A549 (cell line): ENCODE data around the gene ATM. TPM values are rescaled to one million over a fixed set of nuclear protein-coding genes. Genes with fewer than 3 reads are reported as not detected.
"Not testable (repeated sequence)": the region's sequence is repeated elsewhere in the genome, so short reads cannot be mapped to it uniquely, and the experiment has no call there.

ENCODE experiments used
- ATAC-seq, 2 experiments: fragments of 200-7000 bp in 1 of 2; fragments of >200 bp in 1 of 2; cut with Nextera tagmentation in 1 of 2; cut with Tn5 transposase in 1 of 2; 3 replicates each; pipeline versions ENCODE4 v1.8.0 to v1.9.1; 2018 to 2020; ENCODE audit warnings: mild to moderate bottlenecking in 1 of 2, moderate library complexity in 1 of 2
- CTCF ChIA-PET: fragments of 300-600 bp; sonication (Branson Sonifier 250); formaldehyde crosslinking; extraction: SDS; loops from one replicate; lab custom pipeline; 2021; ENCODE audit warnings: antibody characterized with exemption, inconsistent platforms; lab: Yijun Ruan, JAX
- POLR2A ChIA-PET: fragments of 350-600 bp; formaldehyde crosslinking; extraction: SDS; loops from one replicate; lab custom pipeline; 2021; ENCODE audit warnings: antibody characterized with exemption, inconsistent platforms; lab: Yijun Ruan, JAX
- DNase-seq, 2 experiments: peaks; one replicate each; pipeline versions ENCODE4 v3.0.0 to v3.0.0-alpha.2; 2011 to 2016; ENCODE audit warnings: low read depth in 1 of 2, low spot score in 1 of 2
- FAIRE-seq: peaks from 2 replicates; lab custom pipeline; 2011; peaks lifted over from hg19 to GRCh38; lab: Jason Lieb, UNC
- H3K27ac ChIP-seq, 2 experiments: fragments of >200 bp; sonication (Bioruptor Twin); formaldehyde crosslinking; 3 replicates each; pipeline ENCODE4 v1.5.1; 2016 to 2017
- H3K4me1 ChIP-seq: fragments of >200 bp; sonication (Bioruptor Twin); formaldehyde crosslinking; 3 replicates; pipeline ENCODE4 v1.6.1; 2016
- H3K4me2 ChIP-seq: fragments of >200 bp; sonication (Bioruptor Twin); formaldehyde crosslinking; 3 replicates; pipeline ENCODE4 v1.6.1; 2016
- H3K4me3 ChIP-seq: fragments of >200 bp; sonication (Bioruptor Twin); formaldehyde crosslinking; 3 replicates; pipeline ENCODE4 v1.5.1; 2016
- H3K9me3 ChIP-seq: fragments of >200 bp; sonication (Bioruptor Twin); formaldehyde crosslinking; 3 replicates; pipeline ENCODE4 v1.6.1; 2016
- BHLHE40 ChIP-seq: IDR thresholded peaks from 2 replicates; pipeline ENCODE4 v1.6.1; 2012; ENCODE audit warnings: low read depth, low read length, inconsistent platforms
- CHD2 ChIP-seq: fragments of 150-350 bp; IDR thresholded peaks from 2 replicates; pipeline ENCODE4 v1.6.1; 2014; ENCODE audit warnings: low read length; ENCODE audit not compliant: partially characterized antibody
- CHD4 ChIP-seq: fragments of 200-600 bp; sonication (generic); IDR thresholded peaks from 2 replicates; pipeline ENCODE4 v1.6.1; 2016; ENCODE audit warnings: antibody characterized with exemption, mild to moderate bottlenecking, borderline replicate concordance
- EHF ChIP-seq: fragments of 250-450 bp; sonication (Bioruptor Pico); IDR thresholded peaks from 2 replicates; pipeline ENCODE4 v1.5.0; 2020; ENCODE audit warnings: mild to moderate bottlenecking
- EP300 ChIP-seq, 2 experiments: fragments of >200 bp; sonication (Bioruptor Twin); formaldehyde crosslinking; IDR thresholded peaks; 2 replicates in 1 of 2; 3 replicates in 1 of 2; pipeline ENCODE4 v1.6.1; 2016 to 2017
- FOSL2 ChIP-seq, 2 experiments: fragments of 450-650 bp in 1 of 2; fragments of >200 bp in 1 of 2; sonication (Bioruptor Twin) in 1 of 2; formaldehyde crosslinking; IDR thresholded peaks; 2 replicates each; pipeline versions ENCODE4 v1.5.0 to v1.6.1; 2016 to 2020; ENCODE audit warnings: mild to moderate bottlenecking in 1 of 2, moderate library complexity in 1 of 2
- GATA3 ChIP-seq: IDR thresholded peaks from 2 replicates; pipeline ENCODE4 v1.6.1; 2012; ENCODE audit warnings: borderline replicate concordance
- HEYL ChIP-seq: fragments of 250-450 bp; sonication (Bioruptor Pico); IDR thresholded peaks from 2 replicates; pipeline ENCODE4 v1.8.0; 2021; ENCODE audit warnings: mild to moderate bottlenecking, moderate library complexity
- HOXB13 ChIP-seq: fragments of 250-450 bp; sonication (Bioruptor Pico); IDR thresholded peaks from 2 replicates; pipeline ENCODE4 v1.5.0; 2020; ENCODE audit warnings: low read depth, mild to moderate bottlenecking, moderate library complexity
- HOXB5 ChIP-seq: fragments of 250-450 bp; sonication (Bioruptor Pico); IDR thresholded peaks from 2 replicates; pipeline ENCODE4 v1.5.0; 2020; ENCODE audit warnings: mild to moderate bottlenecking, moderate library complexity
- JUNB ChIP-seq: fragments of >200 bp; sonication (Bioruptor Twin); formaldehyde crosslinking; IDR thresholded peaks from 2 replicates; pipeline ENCODE4 v1.6.1; 2016
- MYC ChIP-seq: IDR thresholded peaks from 2 replicates; pipeline ENCODE4 v1.6.1; 2012; ENCODE audit warnings: mild to moderate bottlenecking, inconsistent platforms, low read length, improper control_type of control experiment, borderline replicate concordance
- NR3C1 ChIP-seq: fragments of >200 bp; sonication (Bioruptor Twin); formaldehyde crosslinking; IDR thresholded peaks from 3 replicates; pipeline ENCODE4 v1.6.1; 2017
- RCOR1 ChIP-seq: fragments of 150-350 bp; IDR thresholded peaks from 2 replicates; pipeline ENCODE4 v1.6.1; 2014; ENCODE audit warnings: antibody characterized with exemption, low read length, low read depth
- RFX5 ChIP-seq: fragments of 450-650 bp; IDR thresholded peaks from 2 replicates; pipeline ENCODE4 v1.7.1; 2014; ENCODE audit warnings: antibody characterized with exemption, mild to moderate bottlenecking, moderate library complexity
- TP53 ChIP-seq: fragments of 250-450 bp; sonication (Bioruptor Pico); IDR thresholded peaks from 2 replicates; pipeline ENCODE4 v1.5.0; 2021; ENCODE audit warnings: mild to moderate bottlenecking, moderate library complexity
- ZC3H11A ChIP-seq: fragments of 450-650 bp; IDR thresholded peaks from 2 replicates; pipeline ENCODE4 v1.6.1; 2014; ENCODE audit warnings: antibody characterized with exemption, mild to moderate bottlenecking
- ZFP36 ChIP-seq: fragments of 450-650 bp; IDR thresholded peaks from 2 replicates; pipeline ENCODE4 v1.6.1; 2014; ENCODE audit warnings: borderline replicate concordance; ENCODE audit not compliant: partially characterized antibody
- WGBS: methylation state at CpG from one replicate; pipeline ENCODE4 v1.1.6; 2017; ENCODE audit errors: missing lambda C conversion rate; 5-methylcytosine and 5-hydroxymethylcytosine counted together
- polyA plus RNA-seq, 4 experiments: library from polyadenylated mRNA; depleted of rRNA in 3 of 4; stranded (reverse); fragments of >200 nt; fragmentation: RNase III in 1 of 4; extraction: RNeasy Plus Mini Kit Qiagen cat#74134 plus additional on column Dnase treatment in 1 of 4; gene quantifications; 2 replicates in 3 of 4; 3 replicates in 1 of 4; pipeline ENCODE4 v1.2.3, GENCODE V29; 2011 to 2017
- TF ChIP-seq, protein P1 (sequence below): fragments of 450-650 bp; IDR thresholded peaks from 2 replicates; pipeline ENCODE4 v1.6.1; 2014; ENCODE audit warnings: antibody characterized with exemption
- TF ChIP-seq, protein P2 (sequence below): fragments of 200-600 bp; sonication (generic); IDR thresholded peaks from 2 replicates; pipeline ENCODE4 v1.6.1; 2016; ENCODE audit warnings: antibody characterized with exemption, mild to moderate bottlenecking, moderate library complexity

Gene ATM
- polyA plus RNA-seq, 2 of the 4 experiments (the other 2 are of a cell fraction): 15.6 to 40.4 TPM

DNA sequence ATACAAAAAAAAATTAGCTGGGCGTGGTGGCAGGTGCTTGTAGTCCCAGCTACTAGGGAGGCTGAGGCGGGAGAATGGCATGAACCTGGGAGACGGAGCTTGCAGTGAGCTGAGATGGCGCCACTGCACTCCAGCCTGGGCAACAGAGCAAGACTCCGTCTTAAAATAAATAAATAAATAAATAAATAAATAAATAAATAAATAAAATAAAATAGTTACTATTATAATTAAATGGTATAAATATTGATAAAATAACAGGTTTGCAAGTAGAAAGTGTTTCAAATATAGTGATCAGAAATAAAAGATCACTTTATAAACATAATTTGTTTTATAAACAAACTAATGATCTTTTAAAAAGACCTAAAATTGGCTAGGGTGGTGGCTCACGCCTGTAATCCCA lies 173.8 kb downstream of the ATM start:
- H3K4me1 ChIP-seq, POLR2A ChIA-PET, CTCF ChIA-PET, H3K4me2 ChIP-seq, FAIRE-seq, H3K27ac ChIP-seq, DNase-seq, ATAC-seq, H3K4me3 ChIP-seq, H3K9me3 ChIP-seq: not testable (repeated sequence)
- WGBS: 87% methylated on average over 6 of the region's 6 CpGs
- TF ChIP-seq ZC3H11A: peak; percentile 24

DNA sequence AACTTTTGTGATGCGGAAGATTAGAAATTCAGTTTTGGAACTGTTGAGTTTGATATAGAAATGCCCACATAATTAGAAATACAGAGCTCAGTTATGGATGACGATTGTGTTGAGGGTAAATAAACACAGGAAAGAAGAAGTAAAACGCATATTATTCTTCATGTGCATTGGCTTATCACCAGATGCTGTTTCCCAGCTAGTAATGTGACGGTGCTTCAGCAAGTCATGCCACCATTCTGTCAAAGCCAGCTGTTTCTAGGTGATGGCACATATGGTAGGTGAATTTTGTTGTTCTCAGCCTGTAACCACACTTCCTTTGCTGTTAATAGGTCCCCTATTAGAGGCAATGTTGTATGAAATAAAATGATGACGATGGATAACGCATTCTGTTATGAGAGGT lies 175.6 kb downstream of the ATM start:
- POLR2A ChIA-PET: no interaction called here
- TF ChIP-seq GATA3 (no peak), HEYL (CRISPR knock-in tag) (no peak), HOXB5 (CRISPR knock-in tag) (no peak), EP300 (IDR thresholded peaks at IDR 0.05) (no peak), TP53 (CRISPR knock-in tag) (no peak), MYC (no peak), CHD4 (no peak), FOSL2 (IDR thresholded peaks at IDR 0.05) (no peak), FOSL2 (CRISPR knock-in tag; IDR thresholded peaks at IDR 0.05) (no peak), RCOR1 (no peak), BHLHE40 (no peak), RFX5 (no peak)
- TF ChIP-seq, protein P1, sequence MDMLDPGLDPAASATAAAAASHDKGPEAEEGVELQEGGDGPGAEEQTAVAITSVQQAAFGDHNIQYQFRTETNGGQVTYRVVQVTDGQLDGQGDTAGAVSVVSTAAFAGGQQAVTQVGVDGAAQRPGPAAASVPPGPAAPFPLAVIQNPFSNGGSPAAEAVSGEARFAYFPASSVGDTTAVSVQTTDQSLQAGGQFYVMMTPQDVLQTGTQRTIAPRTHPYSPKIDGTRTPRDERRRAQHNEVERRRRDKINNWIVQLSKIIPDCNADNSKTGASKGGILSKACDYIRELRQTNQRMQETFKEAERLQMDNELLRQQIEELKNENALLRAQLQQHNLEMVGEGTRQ: no peak
- TF ChIP-seq, protein P2, sequence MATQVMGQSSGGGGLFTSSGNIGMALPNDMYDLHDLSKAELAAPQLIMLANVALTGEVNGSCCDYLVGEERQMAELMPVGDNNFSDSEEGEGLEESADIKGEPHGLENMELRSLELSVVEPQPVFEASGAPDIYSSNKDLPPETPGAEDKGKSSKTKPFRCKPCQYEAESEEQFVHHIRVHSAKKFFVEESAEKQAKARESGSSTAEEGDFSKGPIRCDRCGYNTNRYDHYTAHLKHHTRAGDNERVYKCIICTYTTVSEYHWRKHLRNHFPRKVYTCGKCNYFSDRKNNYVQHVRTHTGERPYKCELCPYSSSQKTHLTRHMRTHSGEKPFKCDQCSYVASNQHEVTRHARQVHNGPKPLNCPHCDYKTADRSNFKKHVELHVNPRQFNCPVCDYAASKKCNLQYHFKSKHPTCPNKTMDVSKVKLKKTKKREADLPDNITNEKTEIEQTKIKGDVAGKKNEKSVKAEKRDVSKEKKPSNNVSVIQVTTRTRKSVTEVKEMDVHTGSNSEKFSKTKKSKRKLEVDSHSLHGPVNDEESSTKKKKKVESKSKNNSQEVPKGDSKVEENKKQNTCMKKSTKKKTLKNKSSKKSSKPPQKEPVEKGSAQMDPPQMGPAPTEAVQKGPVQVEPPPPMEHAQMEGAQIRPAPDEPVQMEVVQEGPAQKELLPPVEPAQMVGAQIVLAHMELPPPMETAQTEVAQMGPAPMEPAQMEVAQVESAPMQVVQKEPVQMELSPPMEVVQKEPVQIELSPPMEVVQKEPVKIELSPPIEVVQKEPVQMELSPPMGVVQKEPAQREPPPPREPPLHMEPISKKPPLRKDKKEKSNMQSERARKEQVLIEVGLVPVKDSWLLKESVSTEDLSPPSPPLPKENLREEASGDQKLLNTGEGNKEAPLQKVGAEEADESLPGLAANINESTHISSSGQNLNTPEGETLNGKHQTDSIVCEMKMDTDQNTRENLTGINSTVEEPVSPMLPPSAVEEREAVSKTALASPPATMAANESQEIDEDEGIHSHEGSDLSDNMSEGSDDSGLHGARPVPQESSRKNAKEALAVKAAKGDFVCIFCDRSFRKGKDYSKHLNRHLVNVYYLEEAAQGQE: no peak
- TF ChIP-seq, all 56 proteins: peak for 0
- no peak for DNase-seq
- no peak overlapping the region for H3K4me2 ChIP-seq
- CTCF ChIA-PET: no interaction called here
- no peak for FAIRE-seq
- H3K4me1 ChIP-seq: no peaks in the 10 kb centered on the region
- H3K9me3 ChIP-seq: no peaks in the 10 kb centered on the region
- H3K27ac ChIP-seq: no peak overlapping the region
- no peak overlapping the region for H3K4me3 ChIP-seq
- WGBS: 70% methylated on average over 6 of the region's 6 CpGs
- no peak for ATAC-seq

DNA sequence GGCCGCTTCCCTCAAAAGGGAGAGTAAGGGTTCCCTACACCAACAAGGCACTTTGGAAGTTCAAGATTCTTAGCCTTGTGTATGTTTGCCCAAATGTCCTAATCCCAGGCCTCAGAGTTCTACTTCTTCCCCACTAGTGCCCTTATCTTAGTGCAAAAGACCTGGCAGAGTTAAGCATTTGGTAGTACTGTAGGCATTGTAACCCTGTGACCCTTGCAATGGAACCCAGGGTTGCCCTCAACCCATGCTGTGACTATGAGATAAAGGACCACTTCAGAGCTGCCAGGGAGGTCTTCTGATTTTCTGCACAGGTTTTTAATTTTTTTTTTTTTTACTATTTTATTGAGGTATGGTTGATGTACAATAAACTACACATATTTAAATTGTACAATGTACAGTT lies 179.4 kb downstream of the ATM start:
- ChIA-PET POLR2A (no interaction called here), CTCF (no interaction called here)
- WGBS: 92% methylated on average over 1 of the region's 1 CpG
- ATAC-seq: no peak
- Histone ChIP-seq H3K4me2 (no peak overlapping the region), H3K9me3 (no peaks in the 10 kb centered on the region)
- no peak for DNase-seq
- FAIRE-seq: no peak
- no peak for TF ChIP-seq ZFP36
- no peak for TF ChIP-seq NR3C1
- no peak for TF ChIP-seq CHD2
- TF ChIP-seq, all 56 proteins: peak for 0
- H3K27ac ChIP-seq: no peak overlapping the region
- no peaks in the 10 kb centered on the region for H3K4me1 ChIP-seq
- H3K4me3 ChIP-seq: no peak overlapping the region

DNA sequence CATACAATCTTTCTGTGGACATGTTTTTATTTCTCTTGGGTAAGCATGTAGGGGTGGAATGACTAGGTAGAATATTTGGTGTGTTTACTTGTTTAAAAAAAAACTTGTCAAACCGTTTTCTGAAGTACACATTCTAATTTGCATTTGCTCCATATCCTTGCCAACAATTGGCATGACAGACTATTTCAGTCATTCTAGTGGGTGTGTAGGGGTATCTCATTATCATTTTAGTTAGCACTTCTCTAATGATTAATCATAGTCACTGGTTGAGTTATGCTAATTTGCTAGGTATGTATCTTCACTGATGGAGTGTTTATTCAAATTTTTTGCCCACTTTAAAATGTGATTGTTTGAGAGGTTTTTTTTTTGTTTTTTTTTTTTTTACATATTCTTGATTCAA lies 180.2 kb downstream of the ATM start:
- Histone ChIP-seq H3K4me1 (no peaks in the 10 kb centered on the region), H3K27ac (no peak overlapping the region), H3K4me2 (no peak overlapping the region), H3K4me3 (no peak overlapping the region), H3K9me3 (no peaks in the 10 kb centered on the region)
- POLR2A ChIA-PET: no interaction called here
- FAIRE-seq (no peak), DNase-seq (no peak), ATAC-seq (no peak)
- CTCF ChIA-PET: no interaction called here
- 7% methylated on average over 1 of the region's 1 CpG for whole genome bisulfite sequencing
- TF ChIP-seq FOSL2 (IDR thresholded peaks at IDR 0.05): no peak
- no peak for TF ChIP-seq FOSL2 (CRISPR knock-in tag; IDR thresholded peaks at IDR 0.05)
- TF ChIP-seq, protein P2: no peak
- no peak for TF ChIP-seq ZC3H11A
- TF ChIP-seq, protein P1: no peak
- no peak for TF ChIP-seq HOXB13
- no peak for TF ChIP-seq EHF (CRISPR knock-in tag)
- TF ChIP-seq JUNB: no peak
